Posterior vena cava (tissue), 2 donors: ENCODE data around the gene MROH2B. TPM values are rescaled to one million over a fixed set of nuclear protein-coding genes. Genes with fewer than 3 reads are reported as not detected.

Source experiments
- DNase-seq: peaks from one replicate; pipeline ENCODE4 v3.0.0-alpha.2; 2020; ENCODE audit warnings: low spot score
- intact Hi-C, 2 donors: fragments of 100-400 bp; cut with DNase I; formaldehyde crosslinking; loops; one replicate each; pipeline versions ENCODE4 v1.14.1 to v1.14.2; 2022 to 2023
- total RNA-seq, 2 donors: library from RNA; stranded (reverse); fragmentation: NEBNext Ultra II Directional; extraction: Animal tissue kit (Norgen Biotek cat#: 25700); gene quantifications; one replicate each; pipeline ENCODE4 v1.2.1, GENCODE V29; 2021
- donor health status: DM: yes; HTN: yes; CAD: no.
- donor health status: DM: yes; HTN: yes; CAD: no.

Gene MROH2B
- total RNA-seq, 2 donors from 2014 or later: not detected

DNA sequence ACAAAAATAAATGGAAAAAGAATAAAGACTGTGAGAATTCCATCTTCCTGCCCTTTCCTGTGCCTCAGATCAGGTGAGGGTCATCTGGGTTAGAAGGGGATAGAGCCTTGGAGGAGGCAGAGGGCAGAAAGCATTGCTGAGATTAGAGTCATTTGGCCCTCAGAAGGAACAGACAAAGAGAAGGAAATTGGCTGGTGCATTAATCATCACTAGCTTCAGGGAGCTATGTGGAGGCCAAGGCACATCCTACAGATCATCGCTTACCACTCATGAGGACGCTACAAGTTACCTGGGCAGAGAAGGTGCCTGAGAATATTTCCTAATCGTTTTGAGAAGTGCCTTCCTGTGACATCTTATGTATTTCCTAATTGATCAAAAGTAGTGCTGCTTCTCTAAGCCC, 87.4 kb downstream of the MROH2B start:
- intact Hi-C loops: no loop called here
- DNase-seq: no peak

DNA sequence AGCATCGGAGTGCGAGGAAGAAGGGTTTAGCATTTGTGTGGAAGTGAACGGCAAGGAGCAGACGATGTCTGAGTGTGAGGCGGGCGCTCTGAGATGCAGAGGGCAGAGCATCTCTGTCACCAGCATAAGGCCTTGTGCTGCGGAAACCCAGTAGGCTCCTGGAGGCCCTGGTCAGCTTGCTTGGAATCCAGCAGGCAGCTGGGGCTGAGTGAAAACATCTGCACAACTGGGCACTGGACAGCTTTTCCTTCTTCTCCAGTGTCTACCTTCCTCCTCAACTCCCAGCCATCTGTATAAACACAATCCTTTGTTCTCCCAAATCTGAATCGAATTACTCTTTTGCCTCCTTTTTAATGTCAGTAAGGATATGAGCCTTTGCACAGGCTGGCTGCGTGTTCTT, 89.7 kb downstream of the MROH2B start:
- DNase-seq: no peak
- intact Hi-C loops: no loop called here

DNA sequence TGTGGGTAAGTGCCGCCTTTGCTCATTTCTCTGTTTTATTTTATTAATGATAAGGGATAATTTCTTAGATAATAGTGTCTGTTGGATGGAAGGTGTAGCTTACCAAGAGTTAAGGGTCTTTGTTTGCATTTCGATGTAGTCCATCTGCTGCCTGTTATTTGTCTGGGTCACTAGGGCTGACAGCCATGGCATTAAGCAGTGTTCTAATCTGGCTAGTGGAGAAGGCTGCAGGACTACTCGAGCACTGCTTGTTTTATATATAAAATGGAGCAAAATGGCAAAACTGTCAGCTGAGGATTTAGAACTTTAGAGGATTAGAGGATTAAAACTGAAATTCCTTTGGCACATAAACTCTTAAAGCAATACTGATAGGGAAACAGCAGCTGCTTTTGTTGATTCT, 94.3 kb downstream of the MROH2B start:
- DNase-seq: no peak
- intact Hi-C loops: no loop called here

DNA sequence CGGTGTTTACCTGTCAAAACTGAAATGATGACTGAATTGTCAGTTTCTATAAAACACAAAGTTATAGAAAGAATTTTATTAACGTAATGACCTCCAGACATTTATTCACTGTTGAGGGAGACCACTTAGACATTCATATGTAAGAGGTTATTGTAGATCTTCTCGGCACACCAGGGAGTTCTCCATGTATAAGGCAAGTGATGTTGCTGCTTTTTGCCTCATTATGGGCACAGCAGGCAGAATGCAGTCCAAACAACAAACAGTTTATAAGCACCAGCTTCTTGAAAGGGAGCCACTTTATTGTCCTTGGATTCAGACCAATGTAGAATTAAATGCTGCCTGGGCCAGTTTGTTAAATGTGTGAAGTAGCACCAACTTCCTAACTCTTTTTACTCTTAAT, 95.1 kb downstream of the MROH2B start:
- intact Hi-C loops: no loop called here

DNA sequence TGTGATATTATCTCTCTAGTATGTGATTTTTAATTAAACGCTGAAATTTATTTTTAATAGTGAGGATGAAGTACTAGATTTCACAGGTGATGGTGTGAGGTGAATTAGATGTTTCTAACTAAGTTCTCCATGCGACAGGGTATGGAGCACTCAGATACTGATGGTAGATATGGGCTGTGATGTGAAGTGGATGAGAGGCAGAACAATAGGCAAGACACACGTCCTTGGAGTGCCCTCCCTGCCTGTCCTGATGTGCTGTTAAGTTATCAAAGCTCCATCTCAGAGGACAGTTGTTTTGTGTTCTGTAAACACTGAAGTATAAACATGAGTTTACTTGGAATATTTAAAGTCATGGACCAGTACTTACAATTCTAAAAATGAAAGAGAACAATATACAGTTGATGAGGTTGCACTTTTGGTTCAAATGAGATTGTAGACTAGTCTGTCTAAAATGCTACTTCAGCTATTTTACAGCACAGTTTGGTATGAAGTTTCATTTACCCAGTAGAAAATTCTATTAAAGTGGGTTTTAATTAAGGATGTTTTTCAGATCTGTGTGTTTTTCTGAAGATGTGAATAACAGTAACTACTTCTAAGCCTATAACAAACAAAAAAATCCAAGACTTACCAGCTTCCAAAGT, 97.7 kb downstream of the MROH2B start:
- DNase-seq: no peak

More for the DNA sequence above, 95.1 kb downstream of the MROH2B start:
- DNase-seq: no peak

DNA sequence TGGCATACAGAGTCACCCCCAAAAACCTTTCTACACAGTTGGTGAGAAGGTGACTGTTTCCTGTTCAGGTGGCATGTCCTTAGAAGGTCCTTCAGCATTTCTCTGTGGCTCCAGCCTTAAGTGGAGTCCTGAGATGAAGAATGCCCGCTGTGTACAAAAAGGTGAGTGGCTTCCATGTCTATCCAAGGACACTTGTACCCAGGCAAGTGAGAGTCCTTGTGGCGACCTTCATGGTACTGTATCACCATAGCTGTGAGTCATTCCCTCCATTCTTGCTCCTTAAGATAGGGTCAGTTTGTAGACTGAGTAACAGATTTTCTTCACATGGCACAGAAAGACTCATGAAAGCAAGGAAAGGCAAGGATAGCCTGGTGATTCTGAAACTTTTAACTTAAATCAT, 98.7 kb downstream of the MROH2B start:
- intact Hi-C loops: no loop called here

More for the DNA sequence above, 97.7 kb downstream of the MROH2B start:
- intact Hi-C loops: no loop called here

DNA sequence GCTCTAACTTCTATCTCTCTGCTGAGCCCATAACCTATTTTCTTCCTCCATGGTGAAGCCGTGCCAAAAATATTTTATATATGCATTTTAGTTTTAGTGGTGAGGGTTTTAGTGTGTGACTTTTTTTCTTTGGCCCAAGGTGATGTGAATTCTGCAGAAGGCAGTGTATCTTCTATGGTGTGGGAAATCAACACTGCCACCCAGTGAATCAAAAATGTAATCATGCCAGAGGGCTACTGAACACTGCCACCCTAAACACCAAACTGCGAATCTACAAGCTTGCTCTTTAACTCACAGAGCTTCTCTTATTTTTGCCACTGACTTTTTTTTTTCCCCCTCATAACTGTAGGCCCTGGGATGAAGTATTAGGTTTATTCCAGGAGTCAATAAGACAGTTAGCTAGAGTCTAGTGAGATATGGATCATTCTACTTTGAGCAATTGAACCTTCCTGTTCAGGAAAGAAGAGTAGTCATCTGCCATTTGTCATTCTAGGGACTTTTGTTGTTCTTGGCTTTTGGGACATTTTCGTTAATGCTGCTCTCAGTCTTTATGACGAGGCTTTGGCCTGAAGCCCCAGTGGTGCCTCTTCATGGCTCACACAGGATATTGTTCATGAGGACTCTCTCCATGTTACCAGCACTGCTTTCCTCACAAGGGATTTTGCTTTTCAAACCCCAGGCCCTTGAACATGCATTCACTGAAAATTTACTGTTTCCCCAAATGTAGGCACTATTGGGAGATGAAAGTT, 108.8 kb downstream of the MROH2B start:
- no peak for DNase-seq
- intact Hi-C loops: no loop called here

More for the DNA sequence above, 98.7 kb downstream of the MROH2B start:
- no peak for DNase-seq

DNA sequence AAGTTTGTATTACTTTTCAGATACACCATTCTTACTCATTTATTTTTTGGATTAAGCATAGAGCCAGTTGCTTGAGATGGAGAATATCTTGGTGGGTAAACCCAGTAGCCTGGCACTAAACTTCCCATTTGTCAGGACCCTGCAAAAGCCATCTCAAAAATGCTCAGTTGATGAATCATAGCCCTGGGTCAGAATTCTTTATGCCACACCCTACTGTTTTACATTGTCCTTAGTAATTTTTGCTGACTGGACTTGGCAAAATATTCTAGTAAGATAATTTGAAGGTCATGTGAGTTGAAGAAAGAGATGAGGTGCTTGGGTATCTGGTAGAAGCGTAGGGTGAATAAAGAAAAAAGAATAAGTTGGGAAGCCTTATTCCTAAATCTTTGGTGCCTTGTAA, 111.1 kb downstream of the MROH2B start:
- DNase-seq: no peak
- intact Hi-C loops: no loop called here

DNA sequence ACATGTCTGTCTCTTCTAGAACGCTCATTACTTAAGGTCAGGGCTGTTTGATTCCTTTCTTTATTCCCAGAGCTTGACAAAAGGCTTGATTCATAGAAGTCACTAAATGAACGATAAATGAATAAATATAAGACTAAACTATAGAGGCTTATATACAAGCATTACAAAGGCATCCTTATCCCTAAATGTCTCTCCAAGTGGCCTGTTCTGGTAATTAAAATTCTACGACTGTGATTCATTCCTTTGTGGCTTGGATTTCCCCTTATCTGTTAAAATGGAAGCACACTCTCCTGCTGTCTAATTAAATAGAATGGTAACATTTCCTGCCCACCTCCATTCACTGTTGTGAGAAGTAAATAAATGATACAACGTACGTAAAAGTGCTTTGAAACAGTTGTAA, 112.3 kb downstream of the MROH2B start:
- no peak for DNase-seq
- intact Hi-C loops: no loop called here

DNA sequence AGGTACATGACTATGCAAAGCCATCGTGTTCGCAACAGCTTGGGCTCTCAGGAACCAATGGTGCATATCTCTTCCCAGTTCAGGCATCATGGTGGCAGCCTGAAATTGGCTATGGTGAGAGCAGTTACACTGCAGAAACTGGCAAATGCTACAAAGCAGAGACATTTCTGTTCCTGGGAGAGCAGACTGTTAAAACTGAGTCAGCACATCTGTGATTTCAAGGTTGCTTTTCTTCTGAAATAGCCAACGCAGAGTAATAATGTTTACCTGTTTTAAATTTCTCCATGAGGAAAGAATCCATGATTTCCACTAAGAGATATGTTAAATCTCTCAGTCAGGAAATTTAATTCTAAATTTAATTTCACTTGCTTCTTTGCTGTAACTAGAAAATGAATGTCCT, 114.1 kb downstream of the MROH2B start:
- DNase-seq: no peak

DNA sequence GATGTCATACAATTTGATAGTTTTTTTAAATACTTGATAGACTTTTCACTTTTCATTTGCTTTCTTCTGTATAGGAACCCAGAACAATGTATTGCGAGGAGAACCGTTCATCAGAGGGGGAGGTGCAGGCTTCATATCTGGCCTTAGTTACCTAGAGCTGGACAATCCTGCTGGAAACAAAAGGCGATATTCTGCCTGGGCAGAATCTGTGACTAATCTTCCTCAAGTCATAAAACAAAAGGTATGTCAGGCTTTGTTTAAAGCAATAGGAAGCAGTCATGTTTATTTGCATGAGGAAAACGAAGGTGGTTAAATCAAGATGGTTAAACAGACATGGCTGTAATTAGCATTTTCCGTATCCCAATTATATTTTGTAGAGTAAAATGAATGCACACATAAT, 115.8 kb downstream of the MROH2B start:
- intact Hi-C loops: no loop called here

More for the DNA sequence above, 114.1 kb downstream of the MROH2B start:
- intact Hi-C loops: no loop called here

More for the DNA sequence above, 115.8 kb downstream of the MROH2B start:
- DNase-seq: no peak

Other genes with a start within 250 kb of the MROH2B start
- gene RPL37, start 236.1 kb downstream of the MROH2B start, total RNA-seq: 100 to 1,000 TPM; 738 to 822 TPM
- gene CARD6, start 230.0 kb downstream of the MROH2B start, total RNA-seq: 10 to 100 TPM; 12.8 to 14.9 TPM
- 100 to 1,000 TPM; 563 to 985 TPM for gene C7, start 161.8 kb downstream of the MROH2B start, total RNA-seq
- 1 to 10 TPM; 2.6 to 6.9 TPM for gene C6, start 142.2 kb upstream of the MROH2B start, total RNA-seq